Colonic mucosa (tissue), 4 donors: ENCODE data around the gene MYO7A. TPM values are rescaled to one million over a fixed set of nuclear protein-coding genes. Genes with fewer than 3 reads are reported as not detected.

Experiments
- DNase-seq: peaks from one replicate; pipeline ENCODE4 v3.0.0-alpha.2; 2020
- H3K27ac ChIP-seq: fragments of 200-600 bp; one replicate; pipeline ENCODE4 v1.8.0; 2021
- H3K27me3 ChIP-seq: fragments of 200-600 bp; one replicate; pipeline ENCODE4 v1.8.0; 2021
- H3K36me3 ChIP-seq: fragments of 200-600 bp; one replicate; pipeline ENCODE4 v1.8.0; 2021
- H3K4me1 ChIP-seq: fragments of 200-600 bp; one replicate; pipeline ENCODE4 v1.8.0; 2021; ENCODE audit warnings: mild to moderate bottlenecking
- H3K4me3 ChIP-seq: fragments of 200-600 bp; one replicate; pipeline ENCODE4 v1.8.0; 2021
- H3K9ac ChIP-seq, 2 donors: one replicate each; pipeline ENCODE4 v1.7.0; 2013; ENCODE audit warnings: control low read depth in 2 of 2, low read depth in 2 of 2, low read length in 2 of 2
- H3K9me3 ChIP-seq: fragments of 200-600 bp; one replicate; pipeline ENCODE4 v1.8.0; 2021
- intact Hi-C: fragments of 100-400 bp; cut with DNase I; formaldehyde crosslinking; loops from one replicate; pipeline ENCODE4 v1.14.1; 2022
- total RNA-seq, 2 donors: library from RNA; stranded (reverse); fragmentation: NEBNext Ultra II Directional in 1 of 2; extraction: Animal tissue kit (Norgen Biotek cat#: 25700) in 1 of 2; gene quantifications; one replicate each; pipeline ENCODE4 v1.2.1, GENCODE V29; 2021
- TF ChIP-seq, protein P1 (sequence below): fragments of 200-600 bp; IDR thresholded peaks from one replicate; pipeline ENCODE4 v1.8.0; 2022; ENCODE audit warnings: antibody characterized with exemption, mild to moderate bottlenecking
- donor health status: healthy.
- donor health status: DM: no; HTN: no; CAD: no.
- donor health status: DM: no; HTN: no; CAD: no.

MYO7A gene
- total RNA-seq, 2 donors from 2014 or later = 3.8 to 4.1 TPM

GRCh38 chr11:77127235-77127911, 673 bp upstream of the MYO7A start:
- Histone ChIP-seq H3K9ac (peak overlapping the region; percentile 44 to 52), H3K4me3 (peak overlapping the region; percentile 31), H3K27me3 (no peaks in the 10 kb centered on the region), H3K9me3 (no peaks in the 10 kb centered on the region), H3K36me3 (no peaks in the 10 kb centered on the region), H3K27ac (no peak overlapping the region), H3K4me1 (peaks cover 8% of the 10 kb centered on the region)
- intact Hi-C loops = loop anchor here (2.0 to 5.0 kb wide), 2 partner anchors 61 to 425 kb away; no protein-coding TSS in a partner anchor
- TF ChIP-seq, protein P1, sequence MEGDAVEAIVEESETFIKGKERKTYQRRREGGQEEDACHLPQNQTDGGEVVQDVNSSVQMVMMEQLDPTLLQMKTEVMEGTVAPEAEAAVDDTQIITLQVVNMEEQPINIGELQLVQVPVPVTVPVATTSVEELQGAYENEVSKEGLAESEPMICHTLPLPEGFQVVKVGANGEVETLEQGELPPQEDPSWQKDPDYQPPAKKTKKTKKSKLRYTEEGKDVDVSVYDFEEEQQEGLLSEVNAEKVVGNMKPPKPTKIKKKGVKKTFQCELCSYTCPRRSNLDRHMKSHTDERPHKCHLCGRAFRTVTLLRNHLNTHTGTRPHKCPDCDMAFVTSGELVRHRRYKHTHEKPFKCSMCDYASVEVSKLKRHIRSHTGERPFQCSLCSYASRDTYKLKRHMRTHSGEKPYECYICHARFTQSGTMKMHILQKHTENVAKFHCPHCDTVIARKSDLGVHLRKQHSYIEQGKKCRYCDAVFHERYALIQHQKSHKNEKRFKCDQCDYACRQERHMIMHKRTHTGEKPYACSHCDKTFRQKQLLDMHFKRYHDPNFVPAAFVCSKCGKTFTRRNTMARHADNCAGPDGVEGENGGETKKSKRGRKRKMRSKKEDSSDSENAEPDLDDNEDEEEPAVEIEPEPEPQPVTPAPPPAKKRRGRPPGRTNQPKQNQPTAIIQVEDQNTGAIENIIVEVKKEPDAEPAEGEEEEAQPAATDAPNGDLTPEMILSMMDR = peak; percentile 99
- DNase-seq = peak; percentile 70

DNA sequence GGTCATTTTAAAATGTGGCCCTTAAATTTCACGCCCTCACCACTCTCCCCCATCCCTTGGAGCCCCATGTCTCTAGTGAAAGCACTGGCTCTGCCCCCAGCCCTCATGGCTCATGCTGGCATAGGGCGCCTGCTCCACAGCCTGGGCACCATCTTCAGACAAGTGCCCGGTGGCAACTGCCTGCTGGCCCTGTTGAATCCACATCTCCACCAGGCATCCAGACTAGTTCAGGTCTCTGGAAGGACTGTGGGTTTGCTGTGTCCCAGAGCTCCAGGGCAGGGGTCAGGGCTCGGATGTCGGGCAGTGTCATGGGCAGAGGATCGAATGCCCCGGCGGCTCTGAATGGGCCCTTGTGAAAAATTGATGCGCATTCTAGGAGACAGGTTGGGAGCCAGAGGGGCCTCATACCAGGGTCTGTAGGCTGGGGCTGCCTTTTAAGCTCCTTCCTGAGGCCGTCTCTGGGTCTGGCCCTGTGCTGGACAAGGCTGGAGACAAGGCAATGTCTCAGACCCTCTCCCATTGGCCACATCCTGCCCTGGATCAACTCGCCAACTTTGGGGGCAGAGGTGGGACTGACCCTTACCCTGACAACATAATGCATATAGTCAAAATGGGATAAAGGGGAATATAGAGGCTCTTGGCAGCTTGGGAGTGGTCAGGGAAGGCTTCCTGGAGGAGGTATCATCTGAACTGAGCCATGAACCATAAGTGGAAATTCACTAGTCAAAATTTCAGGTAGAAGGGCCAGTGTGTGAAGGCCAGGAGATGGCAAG, 1.2 kb downstream of the MYO7A start:
- no peak overlapping the region for H3K27ac ChIP-seq
- intact Hi-C loops = loop anchor here (5.0 kb wide), 1 partner anchor 423 kb away; no protein-coding TSS in a partner anchor
- no peaks in the 10 kb centered on the region for H3K9me3 ChIP-seq
- peaks cover 8% of the 10 kb centered on the region for H3K4me1 ChIP-seq
- TF ChIP-seq, protein P1 = no peak
- no peak overlapping the region for H3K4me3 ChIP-seq
- DNase-seq = no peak
- no peaks in the 10 kb centered on the region for H3K27me3 ChIP-seq
- H3K36me3 ChIP-seq = no peaks in the 10 kb centered on the region
- no peak overlapping the region for H3K9ac ChIP-seq

- H3K9me3 ChIP-seq = no peaks in the 10 kb centered on the region
- H3K27ac ChIP-seq = no peak overlapping the region
- no peaks in the 10 kb centered on the region for H3K36me3 ChIP-seq
- H3K4me1 ChIP-seq = peaks cover 8% of the 10 kb centered on the region
- intact Hi-C loops = loop anchor here (5.0 kb wide), 1 partner anchor 422 kb away; no protein-coding TSS in a partner anchor
- H3K9ac ChIP-seq = no peak overlapping the region
- no peak for DNase-seq
- TF ChIP-seq, protein P1 = no peak
- no peak overlapping the region for H3K4me3 ChIP-seq
- no peaks in the 10 kb centered on the region for H3K27me3 ChIP-seq
Observed at GRCh38 chr11:77129842-77130756, 2.1 kb downstream of the MYO7A start.

DNA sequence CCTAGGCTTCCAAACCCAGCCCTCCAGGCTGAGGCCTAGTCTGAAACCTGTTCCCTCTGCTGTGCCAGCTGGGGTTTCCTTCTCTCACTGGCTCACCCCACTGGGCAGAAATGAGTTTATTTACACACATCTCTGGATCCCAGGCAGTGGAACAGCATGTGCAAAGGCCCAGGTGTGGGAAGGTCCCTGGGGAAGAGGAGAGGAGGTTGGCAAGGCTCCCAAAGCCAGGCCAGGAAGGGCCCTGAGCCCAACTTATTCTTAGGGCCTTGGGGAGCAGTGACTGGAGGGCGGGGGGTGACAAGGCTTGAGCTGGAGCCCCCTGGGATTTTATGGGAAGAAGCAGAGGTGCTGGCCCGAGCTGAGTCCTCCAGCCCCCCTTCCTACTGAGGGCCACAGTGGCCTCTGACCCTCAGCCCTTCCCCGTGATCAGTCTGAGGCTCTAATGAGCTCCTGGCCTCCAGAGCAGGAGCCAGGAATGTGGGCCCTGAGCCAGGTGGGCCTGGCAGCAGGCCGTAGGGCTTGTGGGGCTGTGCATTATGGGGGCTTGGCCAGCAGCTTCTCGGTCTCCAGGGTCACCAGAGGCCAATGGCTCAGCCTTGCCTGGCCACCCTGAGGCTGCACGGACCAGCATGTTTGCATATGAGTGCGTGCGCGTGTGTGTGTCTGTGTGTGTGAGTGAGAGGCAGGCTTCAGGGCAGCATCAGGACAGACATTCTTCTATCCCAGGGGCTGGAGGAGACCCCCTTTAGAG, 2.9 kb downstream of the MYO7A start:
- no peak overlapping the region for H3K27ac ChIP-seq
- no peak for DNase-seq
- intact Hi-C loops = no loop called here

More for the DNA sequence above, 2.9 kb downstream of the MYO7A start:
- Histone ChIP-seq H3K9ac (no peak overlapping the region), H3K9me3 (no peaks in the 10 kb centered on the region), H3K4me1 (peaks cover 8% of the 10 kb centered on the region), H3K4me3 (no peak overlapping the region), H3K27me3 (no peaks in the 10 kb centered on the region), H3K36me3 (no peaks in the 10 kb centered on the region)
- TF ChIP-seq, protein P1 = no peak
